GM21528 (cell line): Measurements from ENCODE around the gene ASPG.

ENCODE experiments used
- ATAC-seq: cut with Tn5 transposase; IDR thresholded peaks from one replicate; pipeline ENCODE4 v1.9.1; 2021; ENCODE audit warnings: mild to moderate bottlenecking, moderate library complexity; ENCODE audit not compliant: unreplicated experiment, low FRiP score

ASPG gene

DNA sequence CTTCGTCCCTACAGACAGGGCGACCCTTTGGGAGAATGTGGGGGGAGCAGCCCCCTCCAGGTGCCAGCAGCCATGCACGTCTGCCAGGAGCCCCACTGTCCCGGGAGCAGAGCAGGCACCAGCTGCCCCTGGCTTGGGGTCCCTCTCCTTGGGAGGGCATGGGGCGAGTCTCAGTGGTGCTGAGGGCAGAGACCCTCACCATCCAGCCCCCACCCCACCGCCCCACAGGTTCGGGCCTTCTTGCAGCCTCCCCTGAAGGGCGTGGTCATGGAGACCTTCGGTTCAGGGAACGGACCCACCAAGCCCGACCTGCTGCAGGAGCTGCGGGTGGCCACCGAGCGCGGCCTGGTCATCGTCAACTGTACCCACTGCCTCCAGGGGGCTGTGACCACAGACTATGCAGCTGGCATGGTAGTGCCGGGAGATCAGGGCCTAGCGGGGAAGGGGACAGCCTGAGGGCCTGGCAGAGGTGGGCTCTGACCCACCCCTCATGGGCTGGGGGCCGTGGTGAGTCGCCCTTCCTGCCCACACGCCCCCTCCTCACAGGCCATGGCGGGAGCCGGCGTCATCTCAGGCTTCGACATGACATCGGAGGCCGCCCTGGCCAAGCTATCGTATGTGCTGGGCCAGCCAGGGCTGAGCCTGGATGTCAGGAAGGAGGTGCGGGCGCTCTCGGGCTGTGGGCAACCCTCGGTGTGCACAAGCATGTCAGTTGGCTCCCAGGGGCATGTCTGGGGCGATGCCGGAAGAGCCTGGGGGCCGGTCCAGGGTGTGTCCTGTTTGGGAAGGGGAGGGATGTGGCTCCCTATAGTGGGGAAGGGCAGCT, 18.8 kb downstream of the ASPG start:
- ATAC-seq = no peak

DNA sequence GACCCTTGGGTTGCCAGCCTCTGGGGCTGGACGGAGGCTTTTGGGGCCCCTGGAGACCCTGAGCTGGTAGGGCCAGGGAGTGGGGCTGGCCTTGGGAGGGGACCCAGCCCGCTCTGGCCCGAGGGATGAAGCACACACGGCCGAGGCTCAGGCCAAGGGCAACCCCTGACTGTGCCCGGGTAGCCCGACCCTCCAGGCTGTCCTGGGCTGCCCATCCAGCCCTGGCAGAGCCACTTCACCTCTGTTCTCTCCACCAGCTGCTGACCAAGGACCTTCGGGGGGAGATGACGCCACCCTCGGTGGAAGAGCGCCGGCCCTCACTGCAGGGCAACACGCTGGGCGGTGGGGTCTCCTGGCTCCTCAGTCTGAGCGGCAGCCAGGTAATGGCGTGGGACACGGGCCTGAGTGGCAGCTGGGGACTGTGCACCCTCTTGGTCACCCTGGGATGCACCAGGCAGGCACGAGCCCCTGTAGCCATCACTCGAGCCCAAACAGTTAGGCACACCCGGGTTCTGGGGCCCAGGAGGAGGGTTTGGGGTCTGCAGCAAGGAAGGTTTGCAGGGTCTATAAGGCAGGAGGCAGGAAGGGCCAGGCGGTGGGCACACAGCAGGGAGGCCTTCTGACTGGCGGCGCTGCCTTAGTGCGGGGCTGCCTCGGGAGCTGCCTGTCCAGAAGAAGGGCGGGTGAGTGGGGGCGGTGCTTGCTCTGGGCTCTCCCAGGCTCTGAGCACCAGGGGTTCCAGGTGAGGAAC, 19.7 kb downstream of the ASPG start:
- ATAC-seq = no peak

GRCh38 chr14:104105822-104106470, 20.4 kb downstream of the ASPG start:
- ATAC-seq = no peak

GRCh38 chr14:104106471-104106991, 21.0 kb downstream of the ASPG start:
- ATAC-seq = no peak

DNA sequence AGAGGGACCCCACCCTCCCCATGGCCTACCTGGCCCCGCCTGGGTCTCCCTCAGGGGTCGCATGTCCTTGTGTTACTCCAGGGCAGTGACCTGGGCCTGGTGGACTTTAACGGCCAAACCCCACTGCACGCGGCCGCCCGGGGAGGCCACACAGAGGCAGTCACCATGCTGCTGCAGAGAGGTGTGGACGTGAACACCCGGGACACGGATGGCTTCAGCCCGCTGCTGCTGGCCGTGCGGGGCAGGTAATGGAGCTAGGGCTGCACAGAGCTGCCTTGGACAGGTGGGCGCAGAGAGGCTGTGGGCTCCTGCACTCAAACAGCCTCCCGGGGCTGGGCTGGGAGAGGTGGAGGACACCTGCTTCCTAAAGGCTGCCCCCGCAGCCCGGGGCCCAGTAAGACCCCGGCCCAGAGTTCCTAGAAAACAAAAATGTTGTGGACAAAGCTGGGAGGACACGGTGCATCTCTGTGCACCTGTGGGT, 21.6 kb downstream of the ASPG start:
- no peak for ATAC-seq

DNA sequence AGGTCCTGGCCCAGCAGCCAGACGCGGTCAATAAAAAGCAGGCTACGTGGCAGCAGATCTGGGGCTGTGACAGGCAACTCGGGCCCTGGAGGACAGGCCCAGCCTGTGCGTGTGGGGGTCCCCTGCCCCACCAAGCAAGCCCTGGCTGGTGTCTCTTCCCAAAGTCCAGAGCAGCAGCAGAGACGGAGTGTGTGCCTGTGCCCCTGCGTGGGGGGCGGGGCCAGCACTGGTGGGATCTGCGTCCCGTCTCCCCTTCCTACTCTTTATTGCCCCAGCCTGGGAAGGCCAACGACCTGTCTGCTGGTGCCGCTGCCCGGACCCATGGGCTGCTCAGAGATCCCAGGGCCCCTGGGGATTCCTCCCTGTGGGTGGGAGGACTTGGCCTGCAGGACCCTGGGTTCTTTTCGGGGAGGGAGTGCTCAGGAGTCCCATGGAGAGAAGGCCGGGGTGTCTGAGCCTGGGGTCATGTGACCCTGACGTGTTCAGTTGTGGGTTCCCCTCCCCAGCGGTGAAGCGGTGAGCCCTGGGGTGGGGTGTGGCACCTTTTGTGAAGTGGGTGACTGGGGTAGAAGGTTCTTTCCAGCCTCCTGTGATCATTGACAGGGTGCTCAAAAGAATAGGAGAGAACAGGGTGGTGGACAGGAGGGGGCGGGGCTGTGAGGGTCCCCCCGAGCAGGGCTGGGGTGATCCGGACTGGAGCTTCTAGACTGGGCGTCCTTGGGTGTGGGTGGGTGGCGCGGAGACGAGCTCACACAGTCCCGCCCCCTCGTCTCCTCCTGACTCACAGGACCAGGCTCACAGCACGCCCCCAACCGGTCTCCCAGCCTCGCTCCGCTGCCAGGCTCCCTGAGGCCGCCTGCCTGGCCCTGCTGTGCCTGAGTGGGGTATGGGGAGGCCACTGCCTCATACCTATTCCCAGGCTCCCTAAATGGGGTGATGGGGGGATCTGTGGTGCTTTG, 22.4 kb downstream of the ASPG start:
- no peak for ATAC-seq

DNA sequence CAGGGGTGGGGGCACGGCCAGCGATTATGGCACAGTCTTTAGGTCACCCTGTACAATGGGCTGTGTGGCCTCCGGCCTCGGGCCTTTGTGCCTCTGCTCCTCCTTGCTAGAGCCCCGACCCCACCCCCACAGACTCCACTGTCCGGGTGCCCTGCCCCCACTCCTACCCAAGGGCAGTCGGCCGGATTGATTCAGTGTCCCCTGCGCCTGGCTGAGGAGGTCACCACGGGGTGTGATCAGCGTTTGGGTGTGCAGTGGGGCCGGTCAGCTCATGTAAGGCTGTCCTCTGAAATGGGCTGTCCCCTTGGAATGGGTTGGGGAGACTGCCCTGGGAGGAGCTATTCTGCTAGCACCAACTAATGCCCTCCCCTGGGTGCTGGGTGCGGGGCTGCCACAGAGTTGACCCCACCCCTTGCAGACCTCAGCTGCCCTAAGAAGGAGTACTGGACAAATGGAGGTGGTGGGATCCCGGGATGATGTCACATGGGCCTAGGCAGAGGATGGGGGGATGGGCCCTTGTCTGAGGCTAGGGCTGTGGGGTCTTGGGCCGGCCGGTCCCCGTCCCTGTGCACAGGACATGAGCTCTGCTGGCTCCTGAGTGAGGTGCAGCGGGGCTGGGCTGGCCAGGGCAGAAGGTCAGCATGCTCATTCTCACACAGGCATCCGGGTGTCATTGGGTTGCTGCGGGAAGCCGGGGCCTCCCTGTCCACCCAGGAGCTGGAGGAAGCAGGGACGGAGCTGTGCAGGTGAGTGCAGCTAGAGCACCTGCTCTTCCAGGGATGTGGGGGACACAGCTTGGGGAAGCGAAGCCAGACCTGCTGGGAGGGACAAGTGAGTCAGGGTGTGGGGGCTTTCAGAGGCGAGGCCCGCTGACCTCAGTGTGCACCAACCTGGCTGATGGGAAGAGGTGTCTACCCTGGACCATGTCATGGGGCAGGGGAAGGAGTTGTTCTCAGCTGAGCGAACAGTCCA, 23.4 kb downstream of the ASPG start:
- no peak for ATAC-seq

DNA sequence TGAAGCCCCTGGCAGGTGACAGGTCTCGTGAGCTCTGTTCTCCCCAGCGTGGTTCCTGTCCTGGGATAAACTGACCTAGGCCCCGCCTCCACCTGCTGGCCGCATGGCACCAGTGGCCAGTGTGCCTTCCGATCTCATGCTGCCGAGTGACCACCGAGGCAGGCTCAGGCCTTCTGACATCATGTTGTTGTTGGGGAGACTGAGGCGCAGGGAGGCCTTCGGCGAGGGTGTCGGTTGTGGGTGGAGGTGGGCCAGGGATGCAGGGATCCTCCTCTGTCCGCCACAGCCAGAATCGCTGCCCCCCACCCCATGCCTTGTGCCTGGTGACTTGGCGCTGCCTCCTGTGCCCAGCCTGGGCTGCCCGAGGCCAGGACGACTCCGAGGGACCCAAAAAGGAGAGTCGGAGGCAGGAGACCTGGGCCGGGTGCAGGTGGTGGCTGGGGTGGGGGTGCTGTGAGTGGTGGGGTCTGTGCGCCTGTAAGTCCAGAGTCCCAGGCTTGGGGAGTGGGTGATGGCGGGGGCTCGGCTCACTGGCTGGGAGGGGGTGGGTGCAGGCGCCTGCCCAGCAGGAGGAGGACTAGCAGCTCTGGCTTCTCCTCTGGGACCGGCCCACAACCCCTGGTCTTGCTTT, 24.3 kb downstream of the ASPG start:
- no peak for ATAC-seq

DNA sequence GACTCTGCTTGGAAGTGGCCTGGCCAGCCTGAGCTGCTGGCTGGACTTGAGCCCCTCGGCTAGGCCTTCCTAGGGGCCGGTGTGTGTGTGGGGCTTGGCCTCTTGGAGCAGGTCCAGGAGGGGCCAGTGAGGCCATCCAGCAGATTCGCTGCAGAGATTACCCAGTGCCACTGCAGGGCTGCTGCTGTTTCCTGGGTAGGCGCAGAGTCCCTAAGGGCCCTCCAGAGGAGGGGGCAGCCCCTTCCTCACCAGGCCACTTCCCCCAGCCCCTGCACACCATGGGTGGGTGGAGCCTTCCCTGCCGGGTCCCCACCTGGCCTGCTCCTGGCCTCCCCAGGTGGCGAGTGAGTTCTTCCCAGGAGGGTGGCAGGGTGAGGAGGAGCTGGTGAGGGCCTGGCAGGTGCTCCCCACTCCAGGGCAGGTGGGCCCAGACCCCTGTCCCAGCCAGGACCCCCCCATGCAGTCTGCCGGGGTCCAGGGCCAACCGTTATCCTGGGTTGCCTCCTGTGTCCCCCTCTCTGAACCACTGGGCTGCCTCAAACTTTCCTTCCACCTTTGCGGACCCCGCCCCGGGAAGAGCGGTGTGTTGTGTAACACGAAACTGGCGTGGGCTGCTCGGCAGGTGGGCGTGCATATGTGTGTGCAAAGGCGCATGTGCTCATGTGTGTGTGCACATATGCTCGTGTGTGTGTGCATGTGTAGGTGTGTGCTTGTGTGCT, 25.1 kb downstream of the ASPG start:
- no peak for ATAC-seq

- no peak for ATAC-seq
Observed at GRCh38 chr14:104111301-104112112, 26.0 kb downstream of the ASPG start.

GRCh38 chr14:104112113-104112505, 26.6 kb downstream of the ASPG start:
- no peak for ATAC-seq

DNA sequence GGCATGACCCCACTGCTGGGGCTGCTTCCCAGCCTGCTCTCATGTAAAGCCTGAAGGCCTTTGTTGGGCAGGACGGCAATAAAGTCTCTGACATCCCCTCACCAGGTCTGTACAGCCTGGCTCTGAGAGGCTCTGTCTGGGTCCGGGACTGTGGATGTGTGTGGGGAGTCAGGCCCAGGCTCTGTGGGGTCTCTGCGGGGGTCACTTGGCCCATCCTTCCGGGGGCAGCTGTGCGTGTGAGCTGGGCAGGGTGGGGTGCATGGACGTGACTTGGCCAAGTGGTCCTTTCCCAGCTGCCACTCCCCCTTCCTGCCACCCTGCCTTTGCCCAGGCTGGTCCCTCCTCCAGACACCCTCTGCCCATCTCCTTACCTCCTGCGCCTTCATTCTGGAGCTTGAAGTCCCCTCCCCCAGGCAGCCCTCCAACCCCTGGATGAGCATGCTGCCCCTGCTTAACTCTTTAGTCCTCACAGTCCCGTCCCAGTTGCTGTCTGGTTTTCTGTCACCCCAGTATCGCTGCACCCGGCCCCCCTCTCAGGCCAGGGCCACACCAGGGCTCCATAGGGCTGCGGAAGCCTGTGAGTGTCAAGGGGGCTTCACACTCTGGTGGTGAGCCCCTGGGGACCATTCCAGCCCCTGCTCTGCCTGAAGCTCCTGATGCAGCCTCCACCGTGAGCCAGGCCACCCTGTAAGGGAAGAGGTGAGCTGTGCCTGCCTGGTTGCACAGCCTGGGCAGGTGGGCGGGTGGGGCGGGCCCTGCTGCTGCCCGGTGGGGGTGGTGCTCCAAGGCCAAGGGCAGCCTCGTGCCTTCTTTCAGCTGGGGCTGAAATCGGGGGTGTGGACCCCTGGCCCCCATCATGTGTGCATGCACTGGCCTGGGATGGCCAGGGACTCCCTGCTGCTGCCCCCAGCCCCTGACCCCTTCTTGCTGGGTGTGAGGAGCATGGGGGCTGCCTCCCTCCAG, 27.4 kb downstream of the ASPG start:
- no peak for ATAC-seq

GRCh38 chr14:104113631-104114420, 28.3 kb downstream of the ASPG start:
- ATAC-seq = no peak

- no peak for ATAC-seq
Observed at GRCh38 chr14:104114421-104115130, 29.1 kb downstream of the ASPG start.
